Measurements from ENCODE around the gene CDC42EP1.

GRCh38 chr22:37529652-37530345, 30.5 kb upstream of the CDC42EP1 start:
- no peak for TF ChIP-seq CTCF (IDR thresholded peaks at IDR 0.05)
- no peak for TF ChIP-seq TAF1 (IDR thresholded peaks at IDR 0.05; ENCODE audit: borderline replicate concordance, low read depth, low read length)
- no peak for TF ChIP-seq ZBTB33 (IDR thresholded peaks at IDR 0.05; ENCODE audit: borderline replicate concordance, low read depth)
- no peak for TF ChIP-seq MAX (IDR thresholded peaks at IDR 0.05; ENCODE audit: low read depth)
- no peak for TF ChIP-seq NFIC (IDR thresholded peaks at IDR 0.05; ENCODE audit: borderline replicate concordance)
- no peak for TF ChIP-seq RCOR1 (IDR thresholded peaks at IDR 0.05; ENCODE audit: low read length)
- TF ChIP-seq TCF12 (IDR thresholded peaks at IDR 0.05) = no peak
- TF ChIP-seq POLR2AphosphoS5 (IDR thresholded peaks at IDR 0.05; ENCODE audit: low read depth, low read length) = no peak
- no peak for TF ChIP-seq GATA2 (CRISPR knock-in tag; IDR thresholded peaks at IDR 0.05)
- TF ChIP-seq MXI1 (IDR thresholded peaks at IDR 0.05; ENCODE audit: low read depth, low read length) = no peak
- TF ChIP-seq RFX5 (IDR thresholded peaks at IDR 0.05; ENCODE audit: low read length) = no peak
- TF ChIP-seq FOXM1 (IDR thresholded peaks at IDR 0.05; ENCODE audit: low read depth) = no peak

Measured in SK-N-SH (cell line).